ENCODE data around the gene CREBBP. TPM values are rescaled to one million over a fixed set of nuclear protein-coding genes. Genes with fewer than 3 reads are reported as not detected.
A peak's percentile ranks its signal among the peaks of the same experiment; 100 is the strongest.
"Not testable (repeated sequence)": the region's sequence is repeated elsewhere in the genome, so short reads cannot be mapped to it uniquely, and the experiment has no call there.

The CREBBP gene
- total RNA-seq: 10 to 100 TPM; 57.1 to 63.1 TPM

DNA sequence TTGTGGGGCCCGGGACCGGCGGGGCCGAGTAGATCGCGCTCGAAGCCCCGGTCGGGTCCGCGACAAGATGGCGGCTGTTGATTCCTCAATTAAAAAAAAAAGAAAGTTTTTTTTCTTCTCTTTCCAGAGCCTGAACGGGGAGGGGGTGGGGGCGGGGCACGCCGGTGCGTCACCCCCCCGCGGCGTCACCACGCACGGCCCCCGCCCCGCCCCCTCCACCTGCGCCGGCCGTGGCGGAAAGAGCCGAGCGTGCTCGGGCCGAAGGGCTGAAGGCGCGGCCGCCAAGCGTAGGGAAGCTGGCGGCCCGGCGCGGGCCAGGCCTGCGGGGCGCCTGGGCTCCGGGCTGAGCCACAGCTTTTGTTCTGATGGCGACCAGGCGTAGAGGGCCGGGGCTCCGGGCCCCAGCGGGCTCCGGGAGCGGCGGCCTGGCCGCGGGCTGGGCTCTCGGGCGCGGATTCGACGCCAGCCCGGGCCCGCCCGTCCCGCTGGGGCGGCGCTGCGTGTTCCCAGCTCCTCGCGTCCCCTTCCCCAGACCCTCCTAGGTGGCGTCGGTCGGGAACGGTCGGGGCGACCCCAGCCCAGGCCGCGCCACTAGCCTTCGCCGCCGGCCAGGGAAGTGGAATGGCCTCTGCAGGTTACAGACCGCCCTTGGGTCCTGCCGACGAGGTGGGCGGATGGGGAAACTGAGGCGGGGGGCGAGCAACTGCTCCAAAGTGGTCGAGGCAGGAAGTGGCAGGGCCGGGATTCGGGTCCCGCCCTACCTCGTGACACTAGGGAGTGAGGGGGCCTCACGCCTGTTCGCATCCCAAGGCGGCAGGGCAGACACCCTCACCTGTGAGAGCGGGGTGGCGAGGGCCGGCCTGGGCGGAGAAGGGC is at the start of gene CREBBP:
TSS of gene CREBBP (minus strand) at position 91 of the 876 bp plus-strand sequence. CDS start 797 bp downstream, outside the sequence.
- Mint-ChIP-seq H3K4me1 (ENCODE audit: low read depth) (peaks cover 40% of the 10 kb centered on the region), H3K27me3 (ENCODE audit: low read depth) (peaks cover 21% of the 10 kb centered on the region), H3K27ac (peak within 1 kb of the TSS; percentile 73), H3K36me3 (ENCODE audit: insufficient read depth in 2 of 2) (peaks cover 6 to 14% of the 10 kb centered on the region in 2 donors), H3K9me3 (no peaks in the 10 kb centered on the region), H3K4me3 (peak within 1 kb of the TSS; percentile 90)
- peak; percentile 89 to 91 for DNase-seq
- peak; percentile 88 to 90 for ATAC-seq (replicated peaks in 1 of 2)

DNA sequence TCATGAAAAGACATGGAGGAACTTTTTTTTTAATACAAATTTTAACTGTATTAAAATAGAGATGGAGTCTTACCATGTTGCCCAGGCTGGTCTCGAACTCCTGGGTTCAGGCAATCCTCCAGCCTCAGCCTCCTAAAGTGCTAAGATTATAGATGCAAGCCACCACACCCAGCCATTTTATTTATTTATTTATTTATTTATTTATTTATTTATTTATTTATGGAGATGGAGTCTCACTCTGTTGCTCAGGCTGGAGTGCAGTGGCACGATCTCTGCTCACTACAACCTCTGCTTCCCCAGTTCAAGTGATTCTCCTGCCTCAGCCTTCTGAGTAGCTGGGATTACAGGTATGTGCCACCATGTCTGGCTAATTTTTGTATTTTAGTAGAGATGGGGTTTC is 46.6 kb upstream of the CREBBP start:
- H3K4me1 Mint-ChIP-seq (ENCODE audit: low read depth); H3K27me3 Mint-ChIP-seq (ENCODE audit: low read depth); H3K27ac Mint-ChIP-seq; DNase-seq; H3K36me3 Mint-ChIP-seq (ENCODE audit: insufficient read depth in 2 of 2); H3K9me3 Mint-ChIP-seq; H3K4me3 Mint-ChIP-seq; ATAC-seq (replicated peaks in 1 of 2): not testable (repeated sequence)

DNA sequence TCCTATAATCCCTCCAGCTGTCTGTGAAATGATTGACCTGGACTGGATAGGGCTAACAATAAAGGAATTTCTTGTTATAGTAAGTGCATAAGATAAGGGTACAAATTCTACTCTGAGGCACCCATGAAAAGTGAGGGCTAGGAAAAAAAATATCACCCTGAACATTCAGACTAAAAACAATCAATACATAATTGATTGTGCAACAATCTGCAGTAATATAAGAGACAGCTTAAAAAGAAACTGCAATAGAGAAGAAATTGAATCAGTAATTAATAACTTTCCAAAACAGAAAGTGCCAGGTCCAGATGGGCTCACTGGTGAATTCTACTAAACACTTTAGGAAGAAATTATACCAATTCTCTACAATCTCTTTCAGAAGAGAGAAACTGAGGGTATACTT is 44.2 kb upstream of the CREBBP start:
- no peak overlapping the region for H3K27ac Mint-ChIP-seq
- no peak for DNase-seq
- H3K36me3 Mint-ChIP-seq (ENCODE audit: insufficient read depth in 2 of 2): peaks cover 0 to 3% of the 10 kb centered on the region in 2 donors
- no peaks in the 10 kb centered on the region for H3K4me1 Mint-ChIP-seq (ENCODE audit: low read depth)
- no peak for ATAC-seq (replicated peaks in 1 of 2)
- peaks cover 0 to 2% of the 10 kb centered on the region in 2 donors for H3K9me3 Mint-ChIP-seq
- no peak overlapping the region for H3K4me3 Mint-ChIP-seq
- H3K27me3 Mint-ChIP-seq (ENCODE audit: low read depth): peaks cover 8% of the 10 kb centered on the region

DNA sequence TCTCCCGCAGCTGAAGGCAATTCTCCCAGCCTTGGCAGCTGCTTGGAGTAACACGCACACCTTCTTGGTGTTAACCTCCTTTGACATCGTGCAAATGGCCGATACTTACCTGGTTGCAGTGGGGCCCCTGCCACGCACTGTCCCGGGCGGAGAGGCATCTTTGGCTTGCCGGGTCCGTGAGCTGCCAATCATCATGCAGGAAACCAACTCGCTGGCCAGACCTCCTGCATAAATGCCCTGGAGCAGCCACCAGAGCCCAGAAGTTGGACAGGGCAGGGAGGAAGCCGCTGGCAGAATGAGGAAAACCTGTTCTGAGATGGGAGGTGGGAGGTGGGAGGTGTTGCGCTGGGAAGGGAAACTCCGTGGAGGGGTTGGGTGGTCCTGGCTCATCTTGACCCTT is 41.7 kb upstream of the CREBBP start:
- ATAC-seq (replicated peaks in 1 of 2) (no peak), DNase-seq (no peak)
- Mint-ChIP-seq H3K4me3 (no peak overlapping the region), H3K27me3 (ENCODE audit: low read depth) (peaks cover 8% of the 10 kb centered on the region), H3K36me3 (ENCODE audit: insufficient read depth in 2 of 2) (peaks cover 2 to 12% of the 10 kb centered on the region in 2 donors), H3K27ac (no peak overlapping the region), H3K4me1 (ENCODE audit: low read depth) (no peaks in the 10 kb centered on the region), H3K9me3 (peaks cover 3 to 5% of the 10 kb centered on the region in 2 donors)

DNA sequence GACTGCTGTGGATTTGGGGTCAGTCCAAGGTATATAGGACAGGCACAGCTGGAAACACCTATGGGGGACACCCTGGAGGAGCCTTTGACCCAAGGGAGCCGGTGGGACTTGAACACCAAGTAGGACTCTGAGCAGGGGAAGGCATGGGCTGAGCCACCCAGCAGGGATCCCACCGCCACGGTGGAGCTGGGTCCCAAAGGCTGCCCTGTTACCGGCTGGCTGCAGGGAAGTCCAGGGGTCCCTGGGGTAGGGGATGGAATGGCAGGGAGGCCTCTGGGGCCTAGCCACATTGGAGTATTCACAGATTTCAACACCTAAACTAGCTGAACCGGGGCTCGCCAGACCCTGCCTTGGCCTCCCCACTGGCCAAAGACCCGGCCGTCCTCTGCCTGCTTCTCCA is 39.7 kb upstream of the CREBBP start:
- H3K4me3 Mint-ChIP-seq: no peak overlapping the region
- H3K27me3 Mint-ChIP-seq (ENCODE audit: low read depth): peaks cover 8% of the 10 kb centered on the region
- peaks cover 2 to 12% of the 10 kb centered on the region in 2 donors for H3K36me3 Mint-ChIP-seq (ENCODE audit: insufficient read depth in 2 of 2)
- DNase-seq: no peak
- ATAC-seq (replicated peaks in 1 of 2): no peak
- H3K4me1 Mint-ChIP-seq (ENCODE audit: low read depth): no peaks in the 10 kb centered on the region
- H3K27ac Mint-ChIP-seq: no peak overlapping the region
- peaks cover 3 to 5% of the 10 kb centered on the region in 2 donors for H3K9me3 Mint-ChIP-seq

DNA sequence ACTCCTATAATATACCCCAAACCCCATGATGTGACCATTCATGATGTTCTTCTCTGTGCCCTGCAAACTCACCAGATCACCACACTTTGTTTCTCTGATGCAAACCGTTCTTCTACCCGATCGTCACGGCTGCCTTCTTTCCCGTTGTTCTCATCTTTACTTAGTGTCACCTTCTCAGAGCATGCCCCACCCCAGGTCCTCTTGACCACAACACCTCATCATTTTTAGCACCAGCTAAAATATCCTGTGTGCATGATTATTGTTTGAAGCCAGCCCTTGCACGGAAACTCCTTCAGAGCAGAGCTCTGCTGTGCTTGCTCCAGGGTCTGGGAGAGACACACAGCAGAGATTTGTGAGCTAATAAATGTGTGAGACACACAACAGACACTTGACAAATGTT is 38.9 kb upstream of the CREBBP start:
- Mint-ChIP-seq H3K4me3 (no peak overlapping the region), H3K9me3 (peaks cover 3 to 5% of the 10 kb centered on the region in 2 donors), H3K4me1 (ENCODE audit: low read depth) (no peaks in the 10 kb centered on the region), H3K27ac (no peak overlapping the region), H3K27me3 (ENCODE audit: low read depth) (peaks cover 8% of the 10 kb centered on the region), H3K36me3 (ENCODE audit: insufficient read depth in 2 of 2) (peaks cover 2 to 12% of the 10 kb centered on the region in 2 donors)
- DNase-seq (no peak), ATAC-seq (replicated peaks in 1 of 2) (no peak)

DNA sequence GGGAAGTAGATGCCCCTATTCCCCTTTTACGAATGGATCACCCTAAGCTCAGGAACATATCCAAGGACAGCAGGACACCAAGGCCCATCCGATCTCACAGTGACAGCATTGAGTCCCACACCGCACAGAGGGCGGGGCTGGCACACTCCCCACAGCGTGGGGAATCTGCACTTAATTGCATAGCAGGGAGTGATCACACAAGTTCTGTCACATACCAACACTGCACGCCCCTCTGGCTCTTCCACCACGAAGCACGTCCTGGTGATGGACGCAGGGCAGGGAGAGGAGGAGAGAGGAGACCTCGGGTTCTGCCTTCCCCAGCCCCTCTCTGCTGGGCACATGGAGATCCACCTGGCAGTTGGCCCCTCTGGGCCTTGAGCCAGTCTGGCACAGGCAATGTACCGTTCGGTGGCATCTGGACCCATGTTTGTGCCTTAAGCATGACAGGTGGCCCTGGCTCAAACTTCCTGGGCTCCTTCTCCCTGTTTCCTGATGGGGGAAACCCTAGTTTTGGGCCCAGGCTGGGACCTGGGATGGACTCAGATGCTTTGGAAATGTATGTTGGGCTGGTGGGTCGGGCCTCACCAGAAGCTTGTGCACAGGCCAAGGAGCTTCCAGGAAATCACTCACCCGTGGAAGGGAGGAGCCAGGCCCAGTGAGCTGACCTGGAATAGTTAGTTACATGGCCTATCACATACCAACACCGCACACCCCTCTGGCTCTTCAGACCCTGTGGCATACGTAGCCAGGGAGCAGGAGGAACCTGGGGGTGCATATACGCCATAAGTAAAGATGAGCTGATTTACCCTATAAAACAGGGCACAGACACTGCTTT is 35.1 kb upstream of the CREBBP start:
- H3K27me3 Mint-ChIP-seq (ENCODE audit: low read depth): no peaks in the 10 kb centered on the region
- peaks cover 3 to 4% of the 10 kb centered on the region in 2 donors for H3K9me3 Mint-ChIP-seq
- DNase-seq: no peak
- no peak for ATAC-seq (replicated peaks in 1 of 2)
- H3K27ac Mint-ChIP-seq: no peak overlapping the region
- no peaks in the 10 kb centered on the region for H3K4me1 Mint-ChIP-seq (ENCODE audit: low read depth)
- H3K36me3 Mint-ChIP-seq (ENCODE audit: insufficient read depth in 2 of 2): peaks cover 2 to 12% of the 10 kb centered on the region in 2 donors
- H3K4me3 Mint-ChIP-seq: no peak overlapping the region

DNA sequence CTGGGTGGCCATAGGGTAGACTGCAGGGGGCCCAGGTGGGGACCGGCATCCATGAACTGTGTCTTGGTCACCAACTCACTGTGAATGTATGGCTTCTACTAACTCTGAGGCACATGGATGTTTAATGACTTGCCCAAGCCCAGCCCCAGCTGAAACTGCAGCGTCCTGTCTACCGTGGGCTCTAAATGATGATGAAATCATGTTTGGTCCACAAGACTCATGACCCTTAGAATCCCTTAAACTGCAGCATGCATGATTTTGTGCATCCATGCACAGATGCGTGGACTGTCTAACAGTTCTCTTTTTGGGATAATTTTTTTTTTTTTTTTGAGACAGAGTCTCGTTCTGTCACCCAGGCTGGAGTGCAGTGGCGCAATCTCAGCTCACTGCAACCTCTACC is 32.4 kb upstream of the CREBBP start:
- ATAC-seq (replicated peaks in 1 of 2) (no peak), DNase-seq (no peak)
- H3K4me3 Mint-ChIP-seq: no peak overlapping the region
- H3K4me1 Mint-ChIP-seq (ENCODE audit: low read depth): no peaks in the 10 kb centered on the region
- H3K27me3 Mint-ChIP-seq (ENCODE audit: low read depth): no peaks in the 10 kb centered on the region
- H3K27ac Mint-ChIP-seq: no peak overlapping the region
- H3K9me3 Mint-ChIP-seq: no peaks in the 10 kb centered on the region
- peaks cover 0 to 1% of the 10 kb centered on the region in 2 donors for H3K36me3 Mint-ChIP-seq (ENCODE audit: insufficient read depth in 2 of 2)

DNA sequence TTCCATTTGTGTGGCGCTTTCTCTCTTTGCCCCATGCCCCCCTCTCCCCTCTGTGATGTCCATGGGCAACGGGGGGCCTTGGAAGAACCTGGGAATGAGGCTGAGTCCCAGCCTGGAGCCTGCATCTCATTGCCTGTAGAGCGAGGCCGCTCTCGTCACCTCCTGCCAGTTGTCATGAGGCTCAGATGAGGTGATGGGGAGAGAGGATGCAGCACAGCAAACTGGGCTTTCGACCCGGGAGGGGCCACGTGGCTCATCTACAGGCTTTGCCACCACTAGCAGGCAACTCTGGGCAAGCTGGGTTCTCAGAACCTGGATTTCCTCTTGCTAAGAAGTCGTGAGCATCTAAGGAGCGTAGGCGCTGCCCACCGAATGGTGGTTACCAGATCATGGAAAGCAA is 31.9 kb upstream of the CREBBP start:
- H3K27ac Mint-ChIP-seq: no peak overlapping the region

DNA sequence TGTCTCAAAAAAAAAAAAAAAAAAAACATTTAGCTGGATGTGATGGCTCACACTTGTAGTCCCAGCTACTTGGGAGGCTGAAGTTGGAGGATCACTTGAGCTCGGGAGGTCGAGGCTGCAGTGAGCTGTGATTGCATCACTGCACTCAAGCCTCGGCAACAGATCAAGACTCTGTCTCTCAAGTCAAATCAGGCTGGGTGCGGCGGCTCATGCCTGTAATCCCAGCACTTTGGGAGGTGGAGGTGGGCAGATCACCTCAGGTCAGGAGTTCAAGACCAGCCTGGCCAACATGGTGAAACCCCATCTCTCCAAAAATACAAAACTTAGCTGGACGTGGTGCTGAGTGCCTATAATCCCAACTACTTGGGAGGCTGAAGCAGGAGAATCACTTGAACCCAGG is 31.2 kb upstream of the CREBBP start:
- H3K4me1 Mint-ChIP-seq (ENCODE audit: low read depth); H3K36me3 Mint-ChIP-seq (ENCODE audit: insufficient read depth in 2 of 2); H3K27ac Mint-ChIP-seq; DNase-seq; ATAC-seq (replicated peaks in 1 of 2); H3K27me3 Mint-ChIP-seq (ENCODE audit: low read depth); H3K4me3 Mint-ChIP-seq; H3K9me3 Mint-ChIP-seq: not testable (repeated sequence)

More for the DNA sequence above, 31.9 kb upstream of the CREBBP start:
- peaks cover 0 to under 1% of the 10 kb centered on the region in 2 donors for H3K36me3 Mint-ChIP-seq (ENCODE audit: insufficient read depth in 2 of 2)
- no peaks in the 10 kb centered on the region for H3K4me1 Mint-ChIP-seq (ENCODE audit: low read depth)
- no peak overlapping the region for H3K4me3 Mint-ChIP-seq
- ATAC-seq (replicated peaks in 1 of 2) (no peak), DNase-seq (no peak)
- H3K9me3 Mint-ChIP-seq: no peaks in the 10 kb centered on the region
- no peaks in the 10 kb centered on the region for H3K27me3 Mint-ChIP-seq (ENCODE audit: low read depth)

DNA sequence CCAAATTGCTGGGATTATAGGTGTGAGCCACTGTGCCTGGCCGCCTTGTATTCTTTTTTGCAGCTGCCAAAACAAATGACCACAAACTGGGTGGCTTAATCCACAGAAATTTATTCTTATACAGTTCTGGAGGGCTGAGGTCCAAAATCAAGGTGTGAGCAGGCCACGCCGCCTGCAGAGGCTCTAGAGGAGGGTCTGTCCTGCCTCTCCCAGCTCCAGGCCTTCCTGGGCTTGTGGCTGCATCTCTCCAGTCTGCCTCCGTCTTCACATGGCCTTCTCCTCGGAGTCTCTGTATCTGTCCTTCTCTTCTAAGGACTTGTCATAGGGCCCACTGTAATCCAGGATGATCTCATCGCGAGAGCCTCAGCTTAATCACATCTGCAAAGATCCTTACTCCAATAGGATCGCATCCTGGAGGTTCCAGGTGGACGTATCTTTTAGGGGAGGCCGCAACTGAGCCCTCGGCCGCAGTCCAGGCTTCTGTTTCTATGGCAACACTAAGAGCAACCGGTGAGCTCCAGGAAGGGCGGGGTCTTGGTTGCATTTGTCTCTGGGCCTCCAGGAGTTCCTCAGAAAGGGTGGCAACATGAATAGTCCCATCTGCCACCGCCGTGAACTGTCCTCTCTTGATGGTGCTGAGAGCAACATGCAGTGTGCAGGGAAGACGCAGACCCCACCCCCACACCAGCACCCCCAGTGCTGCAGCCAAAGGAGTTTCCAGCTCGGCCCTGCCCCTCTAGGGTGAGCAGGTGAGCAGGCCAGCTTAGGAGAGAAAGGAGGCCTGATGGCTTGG is 29.5 kb upstream of the CREBBP start:
- no peaks in the 10 kb centered on the region for H3K27me3 Mint-ChIP-seq (ENCODE audit: low read depth)
- ATAC-seq (replicated peaks in 1 of 2) (no peak), DNase-seq (no peak)
- no peaks in the 10 kb centered on the region for H3K9me3 Mint-ChIP-seq
- no peak overlapping the region for H3K27ac Mint-ChIP-seq
- no peak overlapping the region for H3K4me3 Mint-ChIP-seq
- no peaks in the 10 kb centered on the region for H3K36me3 Mint-ChIP-seq (ENCODE audit: insufficient read depth in 2 of 2)
- no peaks in the 10 kb centered on the region for H3K4me1 Mint-ChIP-seq (ENCODE audit: low read depth)

DNA sequence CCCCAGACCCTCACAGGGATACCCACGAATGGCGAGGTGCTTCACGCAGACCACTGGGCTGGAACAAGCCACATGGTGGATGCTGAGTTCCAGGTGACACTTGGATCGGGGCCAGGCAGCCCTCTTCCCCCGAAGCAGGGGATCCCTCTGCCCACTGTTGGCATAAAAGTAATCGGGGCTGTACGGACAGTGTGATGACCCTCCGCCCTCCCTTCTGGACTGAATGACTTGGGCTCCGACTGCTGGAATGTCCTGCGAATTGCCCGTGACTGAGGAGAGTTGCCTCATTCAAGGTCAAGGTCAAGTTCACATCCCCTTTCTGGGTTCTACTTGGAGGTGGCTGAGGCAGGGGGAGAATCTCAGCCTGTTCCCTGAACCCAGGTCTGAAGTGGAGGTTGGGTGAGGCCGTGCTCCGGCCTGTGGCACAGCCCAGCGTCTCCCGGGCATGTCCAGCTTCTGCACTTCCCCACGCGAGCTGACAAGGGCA is 28.5 kb upstream of the CREBBP start:
- no peaks in the 10 kb centered on the region for H3K4me1 Mint-ChIP-seq (ENCODE audit: low read depth)
- H3K27ac Mint-ChIP-seq: no peak overlapping the region
- no peaks in the 10 kb centered on the region for H3K27me3 Mint-ChIP-seq (ENCODE audit: low read depth)
- no peaks in the 10 kb centered on the region for H3K9me3 Mint-ChIP-seq
- ATAC-seq (replicated peaks in 1 of 2) (no peak), DNase-seq (no peak)
- no peak overlapping the region for H3K4me3 Mint-ChIP-seq
- no peaks in the 10 kb centered on the region for H3K36me3 Mint-ChIP-seq (ENCODE audit: insufficient read depth in 2 of 2)
